DOHH2 (cell line): ENCODE results near the gene UVSSA.

ENCODE experiments used
- EZH2phosphoT487 ChIP-seq: fragments of 200-600 bp; sonication (generic); IDR thresholded peaks from 2 replicates; pipeline ENCODE4 v1.6.1; 2017; ENCODE audit warnings: borderline replicate concordance, mild to moderate bottlenecking, antibody characterized with exemption, low read length, moderate library complexity, mixed read lengths
- TF ChIP-seq, protein P1 (sequence below): fragments of 200-600 bp; sonication (generic); IDR thresholded peaks from one replicate; pipeline ENCODE4 v1.5.1; 2014; ENCODE audit warnings: antibody characterized with exemption, mild to moderate bottlenecking, low read depth, low read length; ENCODE audit not compliant: poor library complexity, severe bottlenecking

DNA sequence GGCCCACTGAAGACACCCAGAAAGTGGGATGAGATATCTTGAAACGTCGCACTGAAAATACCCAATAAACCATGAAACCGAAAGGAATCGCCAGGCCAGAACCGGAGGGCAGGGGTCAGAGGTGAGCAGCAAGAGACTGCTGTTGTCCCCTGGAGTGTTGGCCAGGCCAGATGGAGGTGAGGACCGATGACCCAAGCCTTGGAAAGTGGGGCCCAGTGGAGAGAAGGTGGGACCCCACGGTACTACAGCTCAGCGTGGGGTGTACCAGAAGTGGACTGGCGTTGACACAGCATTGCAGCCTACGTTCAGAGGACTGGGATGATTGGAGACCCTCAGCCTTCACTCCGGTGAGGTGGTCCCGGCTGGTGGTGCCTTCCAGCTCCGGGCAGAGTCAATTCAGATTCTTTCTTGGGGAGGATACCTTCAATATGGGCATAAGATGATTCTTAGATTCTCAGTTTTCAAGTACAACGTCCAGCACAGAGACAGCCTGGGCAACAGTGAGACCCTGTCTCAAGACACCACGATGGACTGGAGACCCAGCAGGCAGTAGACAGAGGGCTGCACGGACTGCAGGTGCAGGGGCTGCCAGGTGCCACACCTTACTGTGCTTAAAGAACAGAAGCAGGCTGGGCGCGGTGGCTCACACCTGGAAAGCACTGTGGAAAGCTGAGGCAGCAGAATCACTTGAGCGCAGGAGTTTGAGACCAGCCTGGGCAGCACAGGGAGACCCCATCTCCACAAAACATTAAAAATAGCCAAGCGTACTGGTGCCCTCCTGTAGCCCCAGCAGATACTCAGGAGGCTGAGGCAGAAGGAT lies 34.0 kb upstream of the UVSSA start:
- TF ChIP-seq, protein P1, sequence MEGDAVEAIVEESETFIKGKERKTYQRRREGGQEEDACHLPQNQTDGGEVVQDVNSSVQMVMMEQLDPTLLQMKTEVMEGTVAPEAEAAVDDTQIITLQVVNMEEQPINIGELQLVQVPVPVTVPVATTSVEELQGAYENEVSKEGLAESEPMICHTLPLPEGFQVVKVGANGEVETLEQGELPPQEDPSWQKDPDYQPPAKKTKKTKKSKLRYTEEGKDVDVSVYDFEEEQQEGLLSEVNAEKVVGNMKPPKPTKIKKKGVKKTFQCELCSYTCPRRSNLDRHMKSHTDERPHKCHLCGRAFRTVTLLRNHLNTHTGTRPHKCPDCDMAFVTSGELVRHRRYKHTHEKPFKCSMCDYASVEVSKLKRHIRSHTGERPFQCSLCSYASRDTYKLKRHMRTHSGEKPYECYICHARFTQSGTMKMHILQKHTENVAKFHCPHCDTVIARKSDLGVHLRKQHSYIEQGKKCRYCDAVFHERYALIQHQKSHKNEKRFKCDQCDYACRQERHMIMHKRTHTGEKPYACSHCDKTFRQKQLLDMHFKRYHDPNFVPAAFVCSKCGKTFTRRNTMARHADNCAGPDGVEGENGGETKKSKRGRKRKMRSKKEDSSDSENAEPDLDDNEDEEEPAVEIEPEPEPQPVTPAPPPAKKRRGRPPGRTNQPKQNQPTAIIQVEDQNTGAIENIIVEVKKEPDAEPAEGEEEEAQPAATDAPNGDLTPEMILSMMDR: no peak
- no peak for TF ChIP-seq EZH2phosphoT487
